Activated CD8-positive, alpha-beta memory T cell treated with anti-CD3 and anti-CD28 coated beads, Interleukin-2, amount 10 ng/mL, durations not matched to agents 7 days and 5 days (primary cell): ENCODE data around the gene STK11. TPM values are rescaled to one million over a fixed set of nuclear protein-coding genes. Genes with fewer than 3 reads are reported as not detected.
A peak's percentile ranks its signal among the peaks of the same experiment; 100 is the strongest.

Experiments
- ATAC-seq: fragments of 150-1000 bp; cut with Tn5 transposase; one replicate; pipeline ENCODE4 v1.10.0; 2021; ENCODE audit warnings: moderate library complexity
- CTCF ChIA-PET: fragments of 350-600 bp; sonication (Branson Sonifier 250); formaldehyde crosslinking; loops from one replicate; lab custom pipeline; 2021; ENCODE audit warnings: antibody characterized with exemption; lab: Charles Lee
- DNase-seq: peaks from one replicate; pipeline ENCODE4 v3.0.0-alpha.2; 2020
- H3K27ac Mint-ChIP-seq: one replicate; pipeline ENCODE4 v1.8.0; 2021; ENCODE audit warnings: mild to moderate bottlenecking, mixed read lengths
- H3K27me3 Mint-ChIP-seq: one replicate; pipeline ENCODE4 v1.8.0; 2021; ENCODE audit warnings: mixed read lengths
- H3K36me3 Mint-ChIP-seq: one replicate; pipeline ENCODE4 v1.8.0; 2021; ENCODE audit warnings: mild to moderate bottlenecking, mixed read lengths
- H3K4me1 Mint-ChIP-seq: one replicate; pipeline ENCODE4 v1.8.0; 2021; ENCODE audit warnings: mixed read lengths
- H3K4me3 Mint-ChIP-seq: one replicate; pipeline ENCODE4 v1.8.0; 2021; ENCODE audit warnings: mild to moderate bottlenecking, moderate library complexity, mixed read lengths
- H3K9me3 Mint-ChIP-seq: one replicate; pipeline ENCODE4 v1.8.0; 2022; ENCODE audit warnings: low read depth, mixed read lengths
- total RNA-seq, 2 experiments: library from RNA; stranded (reverse); gene quantifications; one replicate each; pipeline ENCODE4 v1.2.3, GENCODE V29; 2021

The STK11 gene
- total RNA-seq, 2 experiments from 2014 or later, result 76.7 to 80.5 TPM

DNA sequence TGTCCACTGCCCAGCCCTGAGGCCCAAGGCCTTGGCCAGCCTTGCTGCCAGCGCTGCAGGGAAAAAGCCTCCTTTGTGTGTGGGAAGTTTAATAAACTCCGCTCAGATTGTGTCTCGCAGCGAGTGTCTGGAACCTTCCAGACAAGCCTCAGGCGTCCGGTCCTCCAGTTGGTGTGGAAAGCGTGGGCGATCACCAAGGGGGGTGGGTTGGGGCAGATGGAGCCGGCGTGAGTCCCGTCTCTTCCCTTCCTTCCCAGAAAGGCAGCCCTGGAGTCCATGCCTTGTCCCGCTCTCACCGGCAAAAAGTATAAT lies 4.6 kb downstream of the STK11 start:
- Mint-ChIP-seq H3K4me3 (no peak overlapping the region), H3K9me3 (no peaks in the 10 kb centered on the region), H3K27ac (no peak overlapping the region), H3K27me3 (no peaks in the 10 kb centered on the region), H3K4me1 (peaks cover 28% of the 10 kb centered on the region), H3K36me3 (peaks cover 14% of the 10 kb centered on the region)
- DNase-seq (no peak), ATAC-seq (no peak)
- CTCF ChIA-PET, result interaction anchor here (0.8 to 1.1 kb wide), 2 partner anchors 77 to 145 kb away, joined by 3 read pairs; no protein-coding TSS in a partner anchor

DNA sequence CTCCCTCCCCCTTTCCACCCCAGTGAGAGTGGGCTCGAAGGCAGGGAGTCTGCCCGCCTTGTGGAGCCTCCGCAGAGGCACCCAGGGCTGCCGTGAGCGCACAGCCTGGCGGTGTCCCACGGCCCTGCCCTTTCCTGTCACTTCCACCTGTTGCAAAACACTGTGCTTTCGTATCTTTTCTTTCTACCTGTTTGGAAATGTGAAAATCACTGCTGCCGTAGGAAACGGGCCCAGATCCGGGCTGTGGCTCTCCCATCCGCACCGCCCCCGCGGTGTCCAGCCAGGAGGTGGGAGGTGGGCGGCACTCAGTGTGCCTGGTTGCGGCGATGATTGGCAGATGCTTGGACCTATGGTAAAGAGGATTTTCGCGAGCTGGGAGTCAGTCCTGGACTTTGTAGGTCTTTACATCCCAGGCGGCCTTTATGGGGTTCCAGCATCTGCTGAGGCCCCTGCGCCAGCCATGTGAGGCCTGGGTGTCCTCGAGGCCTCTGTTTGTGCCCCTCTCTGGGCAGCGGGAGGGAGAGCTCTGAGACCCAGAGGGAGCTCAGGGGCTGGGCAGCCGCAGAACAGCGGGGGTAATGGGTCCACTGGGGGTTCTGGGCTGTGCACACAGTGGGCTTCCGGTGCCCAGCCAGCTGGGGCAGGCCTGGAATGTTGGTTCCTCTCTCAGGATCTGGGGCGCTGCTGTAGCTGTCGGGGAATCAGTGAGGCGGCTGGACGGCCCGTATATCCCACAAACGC lies 6.1 kb downstream of the STK11 start:
- H3K36me3 Mint-ChIP-seq, result peaks cover 14% of the 10 kb centered on the region
- H3K27ac Mint-ChIP-seq, result no peak overlapping the region
- no peak for ATAC-seq
- H3K4me1 Mint-ChIP-seq, result peaks cover 30% of the 10 kb centered on the region
- no peaks in the 10 kb centered on the region for H3K27me3 Mint-ChIP-seq
- no peak for DNase-seq
- CTCF ChIA-PET, result interaction anchor here (0.7 to 1.8 kb wide), 6 partner anchors 19 to 155 kb away, joined by 3 to 4 read pairs (median 3); no protein-coding TSS in a partner anchor
- H3K4me3 Mint-ChIP-seq, result no peak overlapping the region
- no peaks in the 10 kb centered on the region for H3K9me3 Mint-ChIP-seq

GRCh38 chr19:1213391-1214286 lies 8.1 kb downstream of the STK11 start:
- H3K4me1 Mint-ChIP-seq, result peaks cover 29% of the 10 kb centered on the region
- DNase-seq (no peak), ATAC-seq (peak; percentile 73)
- peaks cover 7% of the 10 kb centered on the region for H3K36me3 Mint-ChIP-seq
- no peaks in the 10 kb centered on the region for H3K9me3 Mint-ChIP-seq
- no peaks in the 10 kb centered on the region for H3K27me3 Mint-ChIP-seq
- H3K4me3 Mint-ChIP-seq, result peak overlapping the region; percentile 54
- CTCF ChIA-PET, result interaction anchor here (0.9 to 1.8 kb wide), 4 partner anchors 9 to 53 kb away, joined by 3 to 5 read pairs (median 4); no protein-coding TSS in a partner anchor
- peak overlapping the region; percentile 86 for H3K27ac Mint-ChIP-seq

GRCh38 chr19:1214299-1214861 lies 8.8 kb downstream of the STK11 start:
- no peak for DNase-seq
- H3K27ac Mint-ChIP-seq, result peak overlapping the region; percentile 86
- no peaks in the 10 kb centered on the region for H3K27me3 Mint-ChIP-seq
- no peaks in the 10 kb centered on the region for H3K9me3 Mint-ChIP-seq
- CTCF ChIA-PET, result interaction anchor here (0.9 to 1.2 kb wide), 4 partner anchors 8 to 30 kb away, joined by 3 to 5 read pairs (median 3); no protein-coding TSS in a partner anchor
- peak overlapping the region; percentile 54 for H3K4me3 Mint-ChIP-seq
- H3K4me1 Mint-ChIP-seq, result peaks cover 27% of the 10 kb centered on the region
- H3K36me3 Mint-ChIP-seq, result peaks cover 7% of the 10 kb centered on the region
- ATAC-seq, result no peak

DNA sequence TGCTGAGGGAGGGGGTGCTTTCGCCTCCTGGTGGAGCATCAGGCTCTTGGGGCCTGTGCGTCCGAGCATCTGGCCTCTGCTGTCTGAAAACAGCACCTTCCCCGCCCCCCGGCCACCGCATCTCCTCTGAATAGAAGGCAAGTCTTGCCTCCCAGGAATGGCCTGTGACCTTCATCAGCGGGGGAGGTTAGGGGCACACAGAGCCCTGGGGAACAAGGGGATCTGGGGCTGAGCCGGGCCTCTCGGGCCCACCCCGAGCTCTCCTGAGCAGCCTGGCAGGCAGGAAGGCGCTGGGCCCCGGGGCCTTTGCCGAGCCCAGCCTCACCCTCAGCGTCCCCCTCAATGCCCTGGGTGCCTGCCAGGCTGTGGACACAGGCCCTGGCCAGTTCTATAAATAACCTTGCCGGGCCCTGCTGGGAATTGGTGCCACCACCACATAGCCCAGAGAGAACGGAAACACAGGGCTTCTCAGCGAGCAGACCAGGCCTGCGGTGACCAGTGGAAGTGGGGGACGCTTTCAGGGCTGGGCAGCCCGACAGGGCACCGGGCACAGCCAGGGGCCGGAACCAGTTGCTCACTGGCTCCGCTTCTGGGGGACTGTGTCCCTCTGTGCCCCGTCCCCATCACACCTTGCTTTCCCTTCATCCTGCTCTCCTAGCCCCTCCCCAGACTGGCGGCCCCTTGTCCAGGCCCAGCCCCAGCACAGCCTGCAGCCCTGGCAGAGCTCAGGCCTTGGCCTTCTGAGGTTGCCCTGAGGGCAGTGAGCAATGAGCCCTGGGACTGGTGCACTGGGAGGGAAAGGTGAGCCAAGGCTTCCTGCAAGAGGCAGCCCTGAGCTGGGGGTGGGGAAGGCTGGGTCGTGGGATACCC lies 9.5 kb downstream of the STK11 start:
- CTCF ChIA-PET, result interaction anchor here (1.0 kb wide), 1 partner anchor 29 kb away, joined by 3 read pairs; no protein-coding TSS in a partner anchor
- ATAC-seq (no peak), DNase-seq (no peak)
- no peak overlapping the region for H3K4me3 Mint-ChIP-seq
- no peaks in the 10 kb centered on the region for H3K27me3 Mint-ChIP-seq
- no peak overlapping the region for H3K27ac Mint-ChIP-seq
- H3K9me3 Mint-ChIP-seq, result no peaks in the 10 kb centered on the region
- peaks cover 5% of the 10 kb centered on the region for H3K36me3 Mint-ChIP-seq
- peaks cover 20% of the 10 kb centered on the region for H3K4me1 Mint-ChIP-seq

GRCh38 chr19:1216756-1217155 lies 11.2 kb downstream of the STK11 start:
- Mint-ChIP-seq H3K27ac (no peak overlapping the region), H3K4me3 (no peak overlapping the region), H3K9me3 (no peaks in the 10 kb centered on the region), H3K36me3 (peaks cover 5% of the 10 kb centered on the region), H3K4me1 (peaks cover 17% of the 10 kb centered on the region), H3K27me3 (no peaks in the 10 kb centered on the region)
- DNase-seq, result no peak
- CTCF ChIA-PET, result interaction anchor here (1.2 to 1.8 kb wide), 3 partner anchors 24 to 104 kb away, joined by 3 to 4 read pairs (median 4); partner anchors contain the start of gene ATP5F1D
- ATAC-seq, result no peak

GRCh38 chr19:1217366-1217765 lies 11.8 kb downstream of the STK11 start:
- CTCF ChIA-PET, result interaction anchor here (0.8 to 1.8 kb wide), 4 partner anchors 22 to 104 kb away, joined by 3 to 4 read pairs (median 4); no protein-coding TSS in a partner anchor
- ATAC-seq, result no peak
- Mint-ChIP-seq H3K4me3 (no peak overlapping the region), H3K27ac (no peak overlapping the region), H3K36me3 (peaks cover 5% of the 10 kb centered on the region), H3K27me3 (no peaks in the 10 kb centered on the region), H3K9me3 (no peaks in the 10 kb centered on the region), H3K4me1 (peaks cover 17% of the 10 kb centered on the region)
- no peak for DNase-seq

- Mint-ChIP-seq H3K4me3 (no peak overlapping the region), H3K36me3 (no peaks in the 10 kb centered on the region), H3K27ac (no peak overlapping the region), H3K9me3 (no peaks in the 10 kb centered on the region), H3K4me1 (peaks cover 7% of the 10 kb centered on the region), H3K27me3 (no peaks in the 10 kb centered on the region)
- DNase-seq (no peak), ATAC-seq (no peak)
- CTCF ChIA-PET, result interaction anchor here (1.1 to 1.5 kb wide), 2 partner anchors 25 to 47 kb away, joined by 3 to 5 read pairs; no protein-coding TSS in a partner anchor
Measured at GRCh38 chr19:1218751-1219567, 13.4 kb downstream of the STK11 start.

DNA sequence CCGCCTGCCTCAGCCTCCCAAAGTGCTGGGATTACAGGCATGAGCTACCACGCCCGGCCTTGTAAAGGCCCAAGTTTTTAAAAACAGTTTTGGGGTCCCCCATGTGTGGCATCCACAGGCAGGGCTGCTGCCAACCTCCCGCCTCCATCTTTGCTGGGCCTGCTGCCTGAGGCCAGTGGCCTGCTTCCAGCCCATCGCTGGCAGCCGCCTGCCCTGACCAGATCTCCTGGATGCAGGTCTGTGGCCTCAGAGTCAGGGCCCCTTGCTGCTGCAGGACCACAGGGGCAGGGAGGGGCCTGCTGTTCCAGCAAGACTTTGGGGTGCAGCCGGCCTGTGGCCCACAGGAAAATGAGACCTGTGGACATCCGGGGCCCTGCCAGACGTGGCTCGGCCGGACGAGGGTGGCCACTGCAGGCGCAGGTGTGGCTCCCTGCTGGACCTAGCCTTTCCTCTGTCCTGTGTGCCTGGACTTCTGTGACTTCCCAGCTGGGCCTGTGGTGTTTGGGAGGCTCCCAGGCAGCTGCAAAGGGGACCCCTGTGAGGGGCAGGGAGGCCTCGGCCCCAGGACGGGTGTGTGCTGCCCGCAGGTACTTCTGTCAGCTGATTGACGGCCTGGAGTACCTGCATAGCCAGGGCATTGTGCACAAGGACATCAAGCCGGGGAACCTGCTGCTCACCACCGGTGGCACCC lies 14.4 kb downstream of the STK11 start:
- H3K27me3 Mint-ChIP-seq, result no peaks in the 10 kb centered on the region
- DNase-seq, result no peak
- no peak for ATAC-seq
- H3K36me3 Mint-ChIP-seq, result no peaks in the 10 kb centered on the region
- CTCF ChIA-PET, result interaction anchor here (1.1 kb wide), 1 partner anchor 24 kb away, joined by 5 read pairs; no protein-coding TSS in a partner anchor
- no peaks in the 10 kb centered on the region for H3K9me3 Mint-ChIP-seq
- H3K4me3 Mint-ChIP-seq, result no peak overlapping the region
- peaks cover 3% of the 10 kb centered on the region for H3K4me1 Mint-ChIP-seq
- no peak overlapping the region for H3K27ac Mint-ChIP-seq

- ATAC-seq (no peak), DNase-seq (no peak)
- Mint-ChIP-seq H3K4me1 (peaks cover 2% of the 10 kb centered on the region), H3K27me3 (no peaks in the 10 kb centered on the region), H3K9me3 (no peaks in the 10 kb centered on the region), H3K4me3 (no peak overlapping the region), H3K27ac (no peak overlapping the region), H3K36me3 (no peaks in the 10 kb centered on the region)
- CTCF ChIA-PET, result interaction anchor here (1.0 kb wide), 1 partner anchor 14 kb away, joined by 3 read pairs; no protein-coding TSS in a partner anchor
Measured at GRCh38 chr19:1220477-1220930, 14.9 kb downstream of the STK11 start.
